Vagina (tissue), 2 donors: ENCODE data around the gene STK32B. TPM values are rescaled to one million over a fixed set of nuclear protein-coding genes. Genes with fewer than 3 reads are reported as not detected.

ENCODE experiments used
- DNase-seq, 2 donors: peaks; one replicate each; pipeline ENCODE4 v3.0.0-alpha.2; 2017; ENCODE audit errors: extremely low spot score in 2 of 2
- H3K27ac ChIP-seq: fragments of 200-600 bp; sonication (generic); one replicate; pipeline ENCODE4 v1.5.1; 2019
- H3K27me3 ChIP-seq: fragments of 200-600 bp; sonication (generic); one replicate; pipeline ENCODE4 v1.5.1; 2019
- H3K36me3 ChIP-seq, 2 donors: fragments of 200-600 bp; sonication (generic); one replicate each; pipeline ENCODE4 v1.5.1; 2017 to 2019
- H3K4me1 ChIP-seq: fragments of 200-600 bp; sonication (generic); one replicate; pipeline ENCODE4 v1.5.1; 2019
- H3K4me3 ChIP-seq, 2 donors: fragments of 200-600 bp; sonication (generic); 1 replicate in 1 of 2; 2 replicates in 1 of 2; pipeline ENCODE4 v1.5.1; 2016 to 2019
- H3K9me3 ChIP-seq: fragments of 200-600 bp; sonication (generic); one replicate; pipeline ENCODE4 v1.5.1; 2019
- CTCF ChIP-seq, 3 experiments: fragments of 450-650 bp in 2 of 3; fragments of 200-600 bp in 1 of 3; sonication (generic) in 1 of 3; IDR thresholded peaks; one replicate each; pipeline ENCODE4 v1.5.1; 2017 to 2019; ENCODE audit warnings: antibody characterized with exemption in 3 of 3, mild to moderate bottlenecking in 2 of 3, moderate library complexity in 2 of 3
- POLR2A ChIP-seq, 2 donors: fragments of 450-650 bp; IDR thresholded peaks; one replicate each; pipeline ENCODE4 v1.6.1; 2017; ENCODE audit warnings: antibody characterized with exemption in 2 of 2, mild to moderate bottlenecking in 2 of 2, moderate library complexity in 2 of 2
- POLR2AphosphoS5 ChIP-seq, 2 donors: sonication (generic); formaldehyde crosslinking; IDR thresholded peaks; one replicate each; pipeline ENCODE4 v1.9.0; 2017; ENCODE audit warnings: antibody characterized with exemption in 2 of 2, mild to moderate bottlenecking in 2 of 2, low read depth in 1 of 2; ENCODE audit not compliant: insufficient read depth in 1 of 2
- intact Hi-C: fragments of 100-400 bp; cut with DNase I; formaldehyde crosslinking; loops from one replicate; pipeline ENCODE4 v1.15.1; 2023
- total RNA-seq: library from RNA; depleted of rRNA; stranded (reverse); fragments of >200 nt; gene quantifications from one replicate; pipeline ENCODE4 v1.2.3, GENCODE V29; 2016

STK32B gene
- total RNA-seq, 1 donor from 2014 or later: 6.4 TPM

GRCh38 chr4:5472160-5472591 is 420.9 kb downstream of the STK32B start:
- Histone ChIP-seq H3K27ac (no peak overlapping the region), H3K4me3 (no peak overlapping the region), H3K9me3 (no peaks in the 10 kb centered on the region), H3K27me3 (no peaks in the 10 kb centered on the region), H3K36me3 (no peaks in the 10 kb centered on the region), H3K4me1 (no peaks in the 10 kb centered on the region)
- TF ChIP-seq CTCF (IDR thresholded peaks at IDR 0.05): no peak
- DNase-seq: no peak
- intact Hi-C loops: no loop called here

GRCh38 chr4:5473125-5473524 is 421.8 kb downstream of the STK32B start:
- Histone ChIP-seq H3K4me1 (no peaks in the 10 kb centered on the region), H3K36me3 (no peaks in the 10 kb centered on the region), H3K27me3 (no peaks in the 10 kb centered on the region), H3K27ac (no peak overlapping the region), H3K4me3 (no peak overlapping the region), H3K9me3 (no peaks in the 10 kb centered on the region)
- intact Hi-C loops: no loop called here
- TF ChIP-seq POLR2AphosphoS5 (IDR thresholded peaks at IDR 0.05; ENCODE audit: insufficient read depth in 1 of 2, low read depth in 1 of 2) (no peak), POLR2A (IDR thresholded peaks at IDR 0.05) (no peak), CTCF (IDR thresholded peaks at IDR 0.05) (no peak)
- no peak for DNase-seq

GRCh38 chr4:5474756-5475155 is 423.5 kb downstream of the STK32B start:
- Histone ChIP-seq H3K27ac (no peak overlapping the region), H3K36me3 (no peaks in the 10 kb centered on the region), H3K4me1 (no peaks in the 10 kb centered on the region), H3K27me3 (no peaks in the 10 kb centered on the region), H3K9me3 (no peaks in the 10 kb centered on the region), H3K4me3 (no peak overlapping the region)
- TF ChIP-seq CTCF (IDR thresholded peaks at IDR 0.05) (no peak), POLR2AphosphoS5 (IDR thresholded peaks at IDR 0.05; ENCODE audit: insufficient read depth in 1 of 2, low read depth in 1 of 2) (no peak), POLR2A (IDR thresholded peaks at IDR 0.05) (no peak)
- intact Hi-C loops: no loop called here
- no peak for DNase-seq

- no peak for DNase-seq
- no peaks in the 10 kb centered on the region for H3K27me3 ChIP-seq
- no peak overlapping the region for H3K4me3 ChIP-seq
- no peak overlapping the region for H3K27ac ChIP-seq
- no peaks in the 10 kb centered on the region for H3K4me1 ChIP-seq
- TF ChIP-seq CTCF (IDR thresholded peaks at IDR 0.05) (no peak), POLR2AphosphoS5 (IDR thresholded peaks at IDR 0.05; ENCODE audit: insufficient read depth in 1 of 2, low read depth in 1 of 2) (no peak), POLR2A (IDR thresholded peaks at IDR 0.05) (no peak)
- intact Hi-C loops: no loop called here
- H3K9me3 ChIP-seq: no peaks in the 10 kb centered on the region
- no peaks in the 10 kb centered on the region for H3K36me3 ChIP-seq
These were observed 426.3 kb downstream of the STK32B start for GRCh38 chr4:5477613-5478012.

GRCh38 chr4:5478169-5478568 is 426.9 kb downstream of the STK32B start:
- Histone ChIP-seq H3K36me3 (no peaks in the 10 kb centered on the region), H3K9me3 (no peaks in the 10 kb centered on the region), H3K4me3 (no peak overlapping the region), H3K27me3 (no peaks in the 10 kb centered on the region), H3K27ac (no peak overlapping the region), H3K4me1 (no peaks in the 10 kb centered on the region)
- DNase-seq: no peak
- TF ChIP-seq CTCF (IDR thresholded peaks at IDR 0.05) (no peak), POLR2A (IDR thresholded peaks at IDR 0.05) (no peak), POLR2AphosphoS5 (IDR thresholded peaks at IDR 0.05; ENCODE audit: insufficient read depth in 1 of 2, low read depth in 1 of 2) (no peak)
- intact Hi-C loops: no loop called here
